Measurements from ENCODE around the gene CLDND2.

The CLDND2 gene

DNA sequence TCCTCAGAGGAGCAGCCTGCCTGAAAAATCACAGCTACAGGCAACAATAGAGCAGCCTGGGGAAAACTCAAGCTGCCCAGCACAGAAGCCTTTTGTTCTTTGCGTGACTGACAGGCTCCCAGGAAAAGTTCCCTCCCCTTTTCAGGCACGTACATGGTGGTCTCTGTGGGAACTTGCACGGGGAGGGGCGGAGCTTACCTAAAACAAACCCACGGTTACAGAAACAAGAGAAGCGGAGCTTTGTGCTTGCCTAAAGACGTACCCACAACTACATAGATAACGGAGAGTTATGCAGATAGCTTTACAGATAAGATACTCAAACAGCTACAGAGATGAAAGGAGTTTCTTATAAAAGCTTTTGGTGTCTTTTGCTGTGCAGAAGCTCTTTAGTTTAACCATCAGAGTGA, 14.1 kb downstream of the CLDND2 start:
- peak; percentile 79 for DNase-seq (ENCODE audit: low spot score)

GRCh38 chr19:51354103-51354741, 14.6 kb downstream of the CLDND2 start:
- DNase-seq (ENCODE audit: low spot score), result no peak

DNA sequence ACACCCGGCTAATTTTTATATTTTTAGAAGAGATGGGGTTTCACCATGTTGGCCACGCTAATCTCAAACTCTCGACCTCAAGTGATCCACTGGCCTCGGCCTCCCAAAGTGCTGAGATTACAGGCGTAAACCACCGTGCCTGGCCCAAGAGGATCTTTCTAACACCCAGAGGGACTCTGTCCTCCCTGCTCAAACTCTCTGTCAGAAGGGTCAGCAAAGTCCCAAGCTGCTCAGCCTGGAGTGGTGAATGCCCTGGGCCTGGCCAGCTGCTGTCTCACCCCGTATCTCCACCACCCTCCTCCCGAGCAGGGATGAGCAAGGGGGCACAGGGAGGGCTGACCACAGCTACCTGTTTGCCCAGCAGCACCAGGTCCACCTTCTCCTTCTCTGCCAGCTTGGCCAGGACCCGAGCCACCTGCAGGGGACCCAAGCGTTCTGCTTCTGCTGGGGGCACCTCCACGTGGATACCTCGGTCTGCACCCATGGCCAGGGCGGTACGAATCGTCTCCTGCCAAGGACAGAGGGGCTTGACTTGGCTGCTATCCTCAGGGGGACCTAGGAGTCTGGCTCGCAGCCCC, 15.9 kb downstream of the CLDND2 start:
- no peak for DNase-seq (ENCODE audit: low spot score)

GRCh38 chr19:51351266-51351990, 17.4 kb downstream of the CLDND2 start:
- DNase-seq (ENCODE audit: low spot score), result no peak

GRCh38 chr19:51347209-51347928, 21.4 kb downstream of the CLDND2 start:
- no peak for DNase-seq (ENCODE audit: low spot score)

GRCh38 chr19:51346742-51347141, 22.1 kb downstream of the CLDND2 start:
- no peak for DNase-seq (ENCODE audit: low spot score)

GRCh38 chr19:51345076-51345620, 23.7 kb downstream of the CLDND2 start:
- no peak for DNase-seq (ENCODE audit: low spot score)

- DNase-seq (ENCODE audit: low spot score), result no peak
Observed at GRCh38 chr19:51342631-51343569, 25.9 kb downstream of the CLDND2 start.

DNA sequence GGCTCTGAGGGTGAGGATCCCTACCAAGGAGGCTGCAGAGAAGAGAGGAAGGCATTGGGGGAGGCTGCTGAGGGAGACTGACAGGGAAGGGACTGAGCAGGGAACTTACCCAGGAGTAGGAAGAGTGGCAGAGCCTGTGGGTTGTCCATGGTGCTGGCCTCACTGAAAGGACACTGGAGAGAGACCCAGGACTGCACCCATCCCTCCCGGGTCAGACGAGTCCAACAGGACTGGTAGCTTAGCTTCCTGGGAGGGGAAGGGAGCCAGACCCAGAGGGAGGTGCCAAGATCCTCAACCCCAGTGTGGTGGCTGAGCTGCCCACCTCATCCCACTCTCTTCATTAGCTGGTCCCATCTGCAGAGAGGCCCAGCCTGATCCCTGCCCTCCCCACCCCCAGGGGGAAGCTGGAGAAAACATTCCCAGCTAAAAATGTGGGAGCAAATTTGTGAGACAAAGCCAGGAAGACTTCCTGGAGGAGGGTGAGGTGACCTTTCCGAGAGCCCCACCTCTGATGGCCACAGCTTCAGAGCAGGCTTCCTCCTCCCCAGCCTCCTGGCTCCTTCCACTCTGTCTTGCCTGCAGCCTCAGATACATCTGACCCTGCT, 26.7 kb downstream of the CLDND2 start, which contains the start of gene VSIG10L:
TSS of gene VSIG10L (minus strand) at position 164 of the 605 bp plus-strand sequence. CDS start at position 149, 15 bp downstream.
- DNase-seq (ENCODE audit: low spot score), result no peak

DNA sequence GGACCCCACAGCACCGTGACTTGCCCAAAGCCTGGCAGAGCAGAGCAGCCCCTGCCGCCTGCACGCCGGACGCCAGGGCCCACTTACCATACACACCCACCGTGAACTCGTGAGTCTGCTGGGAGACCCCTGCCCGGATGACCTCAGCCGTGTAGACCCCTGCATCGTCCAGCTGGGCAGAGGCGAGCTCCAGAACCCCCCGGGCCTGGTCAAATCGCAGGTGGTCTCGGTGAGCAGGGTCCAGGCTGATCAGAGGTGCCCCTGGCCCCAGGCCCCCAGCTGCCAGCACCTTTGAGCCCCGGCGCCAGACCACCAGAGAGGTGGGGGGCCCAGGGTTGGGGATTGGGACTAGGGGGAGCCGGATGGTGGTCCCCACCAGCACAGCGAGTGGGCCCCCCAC, 27.7 kb downstream of the CLDND2 start:
- no peak for DNase-seq (ENCODE audit: low spot score)

DNA sequence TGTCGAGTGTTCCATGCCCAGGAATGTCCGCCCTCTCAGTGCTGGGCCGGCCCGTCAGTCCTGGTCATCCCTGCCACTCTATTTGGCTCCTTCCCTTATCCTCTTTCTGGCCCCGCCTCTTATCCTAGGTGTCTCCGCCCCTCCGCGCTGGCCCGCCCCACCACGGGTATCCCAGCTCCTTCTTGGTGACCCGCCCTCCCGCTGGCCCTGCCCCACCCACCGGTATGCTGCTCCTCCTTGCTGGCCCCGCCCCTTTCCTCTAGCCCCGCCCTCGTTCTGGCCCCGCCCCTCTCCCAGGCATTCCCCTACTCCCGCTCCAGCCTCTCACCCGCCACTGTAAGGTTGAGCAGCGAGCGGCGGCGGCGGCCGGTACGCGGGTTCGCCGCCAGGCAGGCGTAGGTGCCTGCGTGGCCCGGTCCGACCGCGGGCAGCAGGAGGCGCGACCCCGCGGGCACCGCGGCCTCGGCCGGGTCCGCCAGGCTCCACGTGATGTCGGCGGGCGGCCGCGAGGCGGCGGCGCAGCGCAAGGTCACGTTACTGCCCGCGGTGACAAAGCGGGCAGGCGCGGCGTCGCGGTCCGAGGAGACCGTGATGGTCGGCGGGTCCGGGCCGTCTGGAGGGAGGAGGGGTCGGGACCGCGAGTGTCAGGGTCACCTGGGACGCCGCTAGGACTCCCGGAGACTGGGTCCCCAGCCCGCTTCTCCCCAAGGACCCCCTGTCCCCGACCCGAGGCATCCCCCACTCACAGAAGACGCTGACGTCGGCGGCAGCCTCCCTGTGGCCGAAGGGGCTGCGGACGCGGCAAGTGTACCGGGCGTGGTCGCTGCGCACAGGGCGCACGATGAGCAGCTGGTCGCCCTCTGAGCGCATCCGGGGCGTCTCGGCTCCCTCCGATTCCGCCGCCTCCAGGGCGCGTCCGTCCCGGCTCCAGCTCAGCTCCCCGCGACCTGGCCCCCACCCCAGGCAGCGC, 28.8 kb downstream of the CLDND2 start:
- DNase-seq (ENCODE audit: low spot score), result peak; percentile 97

GRCh38 chr19:51339313-51339686, 29.5 kb downstream of the CLDND2 start:
- DNase-seq (ENCODE audit: low spot score), result no peak

DNA sequence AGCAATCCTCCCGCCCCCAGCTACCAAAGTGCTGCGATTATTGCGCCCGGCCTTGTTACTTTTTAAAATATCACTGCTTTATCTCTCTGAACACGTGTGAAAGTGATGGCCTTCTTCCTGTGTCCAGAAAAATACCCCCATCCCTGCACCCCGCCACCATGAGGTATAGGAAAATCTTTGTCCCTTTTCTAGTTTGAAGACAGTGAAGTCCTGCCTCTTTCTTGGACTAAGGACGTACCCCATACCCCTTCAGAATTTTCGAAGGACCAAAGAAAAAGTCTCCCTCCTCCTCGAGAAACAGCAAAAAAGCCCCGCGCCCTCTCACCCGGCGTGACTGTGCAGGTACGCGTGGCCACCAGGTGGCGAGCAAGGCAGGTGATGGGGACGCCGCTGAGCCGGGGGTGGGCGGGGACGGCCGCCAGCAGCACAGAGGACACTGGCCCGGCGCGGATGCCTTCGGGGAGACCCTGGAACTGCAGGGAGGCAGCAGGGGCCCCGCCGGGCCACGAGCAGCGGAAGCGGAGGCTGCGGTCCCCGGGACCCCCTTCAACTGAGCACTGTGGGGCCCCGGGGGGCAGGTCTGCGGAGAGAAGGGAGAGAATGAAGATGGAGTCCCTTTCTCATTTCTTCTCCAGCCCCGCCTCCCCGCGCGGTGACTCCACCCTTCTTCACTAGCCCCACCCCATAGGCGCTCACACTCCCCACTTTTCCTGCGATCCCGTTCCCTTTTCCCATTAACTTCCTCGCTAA, 30.1 kb downstream of the CLDND2 start:
- peak; percentile 78 for DNase-seq (ENCODE audit: low spot score)

GRCh38 chr19:51337861-51338562, 30.8 kb downstream of the CLDND2 start:
- no peak for DNase-seq (ENCODE audit: low spot score)

GRCh38 chr19:51337141-51337860, 31.5 kb downstream of the CLDND2 start:
- DNase-seq (ENCODE audit: low spot score), result no peak

- DNase-seq (ENCODE audit: low spot score), result no peak
Observed at GRCh38 chr19:51333836-51334460, 34.9 kb downstream of the CLDND2 start.

- DNase-seq (ENCODE audit: low spot score), result no peak
Observed at GRCh38 chr19:51331716-51332115, 37.1 kb downstream of the CLDND2 start.
